Testis (tissue), 2 donors: ENCODE data around the gene PER1.
"Not testable (repeated sequence)": the region's sequence is repeated elsewhere in the genome, so short reads cannot be mapped to it uniquely, and the experiment has no call there.

Experiments
- POLR2A ChIP-seq: fragments of 450-650 bp; IDR thresholded peaks from one replicate; pipeline ENCODE4 v1.6.1; 2017; ENCODE audit warnings: antibody characterized with exemption, mild to moderate bottlenecking, moderate library complexity
- TF ChIP-seq, protein P1 (sequence below), 3 experiments: fragments of 450-650 bp in 2 of 3; fragments of 200-600 bp in 1 of 3; sonication (generic) in 1 of 3; IDR thresholded peaks; one replicate each; pipeline ENCODE4 v1.5.1; 2016 to 2019; ENCODE audit warnings: antibody characterized with exemption in 3 of 3, mild to moderate bottlenecking in 2 of 3, moderate library complexity in 1 of 3

GRCh38 chr17:8106980-8107379, 45.2 kb downstream of the PER1 start:
- TF ChIP-seq, protein P1, sequence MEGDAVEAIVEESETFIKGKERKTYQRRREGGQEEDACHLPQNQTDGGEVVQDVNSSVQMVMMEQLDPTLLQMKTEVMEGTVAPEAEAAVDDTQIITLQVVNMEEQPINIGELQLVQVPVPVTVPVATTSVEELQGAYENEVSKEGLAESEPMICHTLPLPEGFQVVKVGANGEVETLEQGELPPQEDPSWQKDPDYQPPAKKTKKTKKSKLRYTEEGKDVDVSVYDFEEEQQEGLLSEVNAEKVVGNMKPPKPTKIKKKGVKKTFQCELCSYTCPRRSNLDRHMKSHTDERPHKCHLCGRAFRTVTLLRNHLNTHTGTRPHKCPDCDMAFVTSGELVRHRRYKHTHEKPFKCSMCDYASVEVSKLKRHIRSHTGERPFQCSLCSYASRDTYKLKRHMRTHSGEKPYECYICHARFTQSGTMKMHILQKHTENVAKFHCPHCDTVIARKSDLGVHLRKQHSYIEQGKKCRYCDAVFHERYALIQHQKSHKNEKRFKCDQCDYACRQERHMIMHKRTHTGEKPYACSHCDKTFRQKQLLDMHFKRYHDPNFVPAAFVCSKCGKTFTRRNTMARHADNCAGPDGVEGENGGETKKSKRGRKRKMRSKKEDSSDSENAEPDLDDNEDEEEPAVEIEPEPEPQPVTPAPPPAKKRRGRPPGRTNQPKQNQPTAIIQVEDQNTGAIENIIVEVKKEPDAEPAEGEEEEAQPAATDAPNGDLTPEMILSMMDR (IDR thresholded peaks at IDR 0.05) = not testable (repeated sequence)
- not testable (repeated sequence) for TF ChIP-seq POLR2A
